Activated CD4-positive, alpha-beta memory T cell treated with anti-CD3 and anti-CD28 coated beads for 36 hours (primary cell): ENCODE data around the gene ASMT. TPM values are rescaled to one million over a fixed set of nuclear protein-coding genes. Genes with fewer than 3 reads are reported as not detected.
A peak's percentile ranks its signal among the peaks of the same experiment; 100 is the strongest.
"Not testable (repeated sequence)": the region's sequence is repeated elsewhere in the genome, so short reads cannot be mapped to it uniquely, and the experiment has no call there.

Experiments used
- CTCF ChIA-PET: fragments of 350-600 bp; sonication (Branson Sonifier 250); formaldehyde crosslinking; loops from one replicate; lab custom pipeline; 2021; ENCODE audit warnings: antibody characterized with exemption, inconsistent platforms; lab: Charles Lee
- POLR2A ChIA-PET: fragments of 350-600 bp; sonication (Branson Sonifier 250); formaldehyde crosslinking; loops from one replicate; lab custom pipeline; 2021; ENCODE audit warnings: antibody characterized with exemption; lab: Charles Lee
- DNase-seq: peaks from one replicate; pipeline ENCODE4 v3.0.0-alpha.2; 2020
- H3K27ac Mint-ChIP-seq: one replicate; pipeline ENCODE4 v1.8.0; 2021; ENCODE audit warnings: mixed read lengths
- H3K27me3 Mint-ChIP-seq: one replicate; pipeline ENCODE4 v1.8.0; 2021; ENCODE audit warnings: mixed read lengths
- H3K36me3 Mint-ChIP-seq: one replicate; pipeline ENCODE4 v1.8.0; 2021; ENCODE audit warnings: mixed read lengths
- H3K4me1 Mint-ChIP-seq: one replicate; pipeline ENCODE4 v1.8.0; 2021; ENCODE audit warnings: low read depth, mixed read lengths
- H3K4me3 Mint-ChIP-seq: one replicate; pipeline ENCODE4 v1.8.0; 2021; ENCODE audit warnings: mild to moderate bottlenecking, mixed read lengths
- H3K9me3 Mint-ChIP-seq: one replicate; pipeline ENCODE4 v1.8.0; 2021; ENCODE audit warnings: mixed read lengths
- intact Hi-C: fragments of 100-400 bp; cut with micrococcal nuclease; formaldehyde crosslinking; loops from one replicate; pipeline ENCODE4 v1.15.1; 2023
- total RNA-seq, 2 experiments: library from RNA; stranded (reverse); gene quantifications; one replicate each; pipeline ENCODE4 v1.2.3, GENCODE V29; 2021

The ASMT gene
- 1 to 10 TPM in 1 of 2 experiments, under 1 TPM in 1; 0.52 to 1.1 TPM for total RNA-seq

GRCh38 chrX:1614927-1615326, at the start of gene ASMT:
Gene ASMT, plus strand, starts transcription at chrX:1615059. Its CDS starts 141 bp downstream, at chrX:1615200.
- Mint-ChIP-seq H3K27me3 (no peaks in the 10 kb centered on the region), H3K4me3 (no peak within 1 kb of the TSS), H3K9me3 (no peaks in the 10 kb centered on the region), H3K27ac (no peak within 1 kb of the TSS), H3K36me3 (no peaks in the 10 kb centered on the region), H3K4me1 (no peaks in the 10 kb centered on the region)
- DNase-seq, result no peak
- ChIA-PET CTCF (no interaction called here), POLR2A (no interaction called here)
- intact Hi-C loops, result no loop called here

GRCh38 chrX:1574181-1574580, 40.7 kb upstream of the ASMT start:
- POLR2A ChIA-PET, intact Hi-C loops, H3K36me3 Mint-ChIP-seq, H3K9me3 Mint-ChIP-seq, DNase-seq, H3K27me3 Mint-ChIP-seq, CTCF ChIA-PET, H3K27ac Mint-ChIP-seq, H3K4me3 Mint-ChIP-seq: not testable (repeated sequence)
- peaks cover 13% of the 10 kb centered on the region for H3K4me1 Mint-ChIP-seq

- intact Hi-C loops, result no loop called here
- no peak for DNase-seq
- Mint-ChIP-seq H3K27ac (no peak overlapping the region), H3K27me3 (no peaks in the 10 kb centered on the region), H3K36me3 (no peaks in the 10 kb centered on the region), H3K9me3 (no peaks in the 10 kb centered on the region), H3K4me1 (peaks cover 10% of the 10 kb centered on the region), H3K4me3 (no peak overlapping the region)
- POLR2A ChIA-PET, result no interaction called here
- CTCF ChIA-PET, result no interaction called here
Measured at GRCh38 chrX:1576201-1576992, 38.5 kb upstream of the ASMT start.

- DNase-seq, result no peak
- Mint-ChIP-seq H3K9me3 (no peaks in the 10 kb centered on the region), H3K27me3 (no peaks in the 10 kb centered on the region), H3K36me3 (no peaks in the 10 kb centered on the region), H3K4me3 (no peak overlapping the region), H3K27ac (no peak overlapping the region), H3K4me1 (peaks cover 15% of the 10 kb centered on the region)
- intact Hi-C loops, result no loop called here
- CTCF ChIA-PET, result no interaction called here
- POLR2A ChIA-PET, result no interaction called here
Measured at GRCh38 chrX:1577845-1578244, 37.0 kb upstream of the ASMT start.

GRCh38 chrX:1578511-1579173, 36.2 kb upstream of the ASMT start:
- ChIA-PET POLR2A (no interaction called here), CTCF (no interaction called here)
- Mint-ChIP-seq H3K27me3 (no peaks in the 10 kb centered on the region), H3K4me3 (no peak overlapping the region), H3K9me3 (no peaks in the 10 kb centered on the region), H3K4me1 (peaks cover 23% of the 10 kb centered on the region), H3K36me3 (no peaks in the 10 kb centered on the region), H3K27ac (peak overlapping the region; percentile 64)
- DNase-seq, result no peak
- intact Hi-C loops, result no loop called here

GRCh38 chrX:1581132-1581531, 33.7 kb upstream of the ASMT start:
- H3K27ac Mint-ChIP-seq, result peak overlapping the region; percentile 38
- ChIA-PET CTCF (no interaction called here), POLR2A (no interaction called here)
- peaks cover 27% of the 10 kb centered on the region for H3K4me1 Mint-ChIP-seq
- DNase-seq, result peak; percentile 88
- no peaks in the 10 kb centered on the region for H3K27me3 Mint-ChIP-seq
- H3K9me3 Mint-ChIP-seq, result no peaks in the 10 kb centered on the region
- intact Hi-C loops, result loop anchor here (1.0 to 5.0 kb wide), 3 partner anchors 44 to 259 kb away; partner anchors contain the start of gene P2RY8
- H3K36me3 Mint-ChIP-seq, result no peaks in the 10 kb centered on the region
- peak overlapping the region; percentile 50 for H3K4me3 Mint-ChIP-seq

- H3K4me1 Mint-ChIP-seq, result peaks cover 29% of the 10 kb centered on the region
- no peaks in the 10 kb centered on the region for H3K36me3 Mint-ChIP-seq
- intact Hi-C loops, result loop anchor here (1.0 to 5.0 kb wide), 4 partner anchors 78 to 261 kb away; partner anchors contain the start of gene SLC25A6
- H3K4me3 Mint-ChIP-seq, result peak overlapping the region; percentile 59
- no peaks in the 10 kb centered on the region for H3K9me3 Mint-ChIP-seq
- POLR2A ChIA-PET, result no interaction called here
- no peaks in the 10 kb centered on the region for H3K27me3 Mint-ChIP-seq
- CTCF ChIA-PET, result no interaction called here
- peak; percentile 91 for DNase-seq
- H3K27ac Mint-ChIP-seq, result peak overlapping the region; percentile 83
Measured at GRCh38 chrX:1582686-1583437, 32.0 kb upstream of the ASMT start.

- peaks cover 30% of the 10 kb centered on the region for H3K4me1 Mint-ChIP-seq
- H3K9me3 Mint-ChIP-seq, result no peaks in the 10 kb centered on the region
- intact Hi-C loops, result loop anchor here (5.0 kb wide), 1 partner anchor 262 kb away; no protein-coding TSS in a partner anchor
- no peak for DNase-seq
- H3K27me3 Mint-ChIP-seq, result no peaks in the 10 kb centered on the region
- ChIA-PET CTCF (no interaction called here), POLR2A (no interaction called here)
- no peak overlapping the region for H3K4me3 Mint-ChIP-seq
- H3K27ac Mint-ChIP-seq, result peak overlapping the region; percentile 33
- H3K36me3 Mint-ChIP-seq, result no peaks in the 10 kb centered on the region
Measured at GRCh38 chrX:1584237-1585011, 30.4 kb upstream of the ASMT start.

GRCh38 chrX:1587161-1587560, 27.7 kb upstream of the ASMT start:
- H3K27ac Mint-ChIP-seq, result no peak overlapping the region
- ChIA-PET CTCF (no interaction called here), POLR2A (no interaction called here)
- DNase-seq, result peak; percentile 9
- H3K36me3 Mint-ChIP-seq, result no peaks in the 10 kb centered on the region
- peaks cover 23% of the 10 kb centered on the region for H3K4me1 Mint-ChIP-seq
- no peaks in the 10 kb centered on the region for H3K9me3 Mint-ChIP-seq
- intact Hi-C loops, result no loop called here
- no peak overlapping the region for H3K4me3 Mint-ChIP-seq
- no peaks in the 10 kb centered on the region for H3K27me3 Mint-ChIP-seq

GRCh38 chrX:1589356-1590130, 25.3 kb upstream of the ASMT start:
- Mint-ChIP-seq H3K9me3 (no peaks in the 10 kb centered on the region), H3K36me3 (peaks cover 16% of the 10 kb centered on the region), H3K4me1 (peaks cover 21% of the 10 kb centered on the region), H3K27me3 (no peaks in the 10 kb centered on the region), H3K4me3 (no peak overlapping the region), H3K27ac (peak overlapping the region; percentile 79)
- POLR2A ChIA-PET, result no interaction called here
- intact Hi-C loops, result loop anchor here (5.0 kb wide), 1 partner anchor 342 kb away; no protein-coding TSS in a partner anchor
- CTCF ChIA-PET, result no interaction called here
- DNase-seq, result peak; percentile 11
